ENCODE results near the gene PDE5A.

Gene PDE5A

GRCh38 chr4:119512398-119512797, 116.2 kb downstream of the PDE5A start:
- no peak for DNase-seq (ENCODE audit: low read depth)
- in situ Hi-C loops (cut with HindIII; ENCODE audit: low sequenced_read_pairs) = no loop called here
- H3K4me3 ChIP-seq (ENCODE audit: low read depth, low read length) = no peak overlapping the region
- no peak for TF ChIP-seq CTCF (IDR thresholded peaks at IDR 0.05; ENCODE audit: low read depth, low read length, missing control alignments)

DNA sequence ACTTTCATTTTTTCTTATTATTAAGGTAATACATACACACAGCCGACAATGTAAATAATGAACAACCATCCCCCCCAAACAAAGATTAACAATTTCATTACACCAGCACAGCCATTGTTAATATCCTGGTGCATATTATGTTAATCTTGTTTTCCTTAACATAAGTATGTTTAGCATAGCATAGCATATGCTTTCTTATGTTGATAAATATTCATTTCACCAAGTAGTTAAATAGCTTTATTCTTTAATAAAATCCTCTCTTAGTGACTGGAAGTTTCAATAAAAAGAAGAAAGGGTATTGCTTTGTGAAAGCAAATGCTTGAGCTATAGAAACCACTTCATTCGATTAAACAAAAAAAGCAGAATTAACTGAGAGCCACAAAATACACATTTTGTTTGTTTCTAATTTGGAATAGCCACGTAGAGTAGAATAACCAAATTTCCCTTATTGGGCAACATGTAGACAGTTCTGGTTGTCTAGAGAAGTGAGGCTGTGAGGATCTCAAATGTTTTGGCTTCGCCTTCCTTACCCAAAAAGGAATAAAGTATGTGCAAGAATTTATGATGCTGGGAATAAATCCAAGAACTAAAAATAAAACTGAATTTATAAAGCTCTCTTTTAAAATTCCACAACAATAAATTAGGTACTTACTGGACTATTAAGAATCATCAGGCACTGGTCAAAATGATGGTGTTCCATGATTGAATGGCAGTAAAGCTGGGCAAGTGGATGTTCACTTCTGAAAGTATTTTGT, 118.0 kb downstream of the PDE5A start:
- in situ Hi-C loops (cut with HindIII; ENCODE audit: low sequenced_read_pairs) = no loop called here
- no peak for TF ChIP-seq CTCF (IDR thresholded peaks at IDR 0.05; ENCODE audit: low read depth, low read length, missing control alignments)
- H3K4me3 ChIP-seq (ENCODE audit: low read depth, low read length) = no peak overlapping the region
- no peak for DNase-seq (ENCODE audit: low read depth)

DNA sequence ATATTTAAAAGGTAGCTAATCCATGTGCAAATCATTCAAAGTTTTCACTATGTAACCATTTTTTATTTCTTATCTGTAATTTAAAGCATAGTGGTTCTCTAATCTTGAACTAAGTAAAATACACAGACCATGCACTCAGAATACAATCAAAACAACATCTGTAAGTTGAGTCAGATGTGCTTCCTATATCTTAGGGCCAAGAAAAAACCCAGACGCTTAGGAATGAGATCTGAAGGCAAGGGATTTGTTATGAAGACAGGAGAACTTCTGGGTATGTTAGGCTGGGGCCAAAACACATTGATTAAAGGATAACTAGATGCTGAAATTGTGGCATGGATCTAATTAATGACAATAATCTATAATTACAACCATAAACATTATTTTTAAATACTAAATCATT, 120.3 kb downstream of the PDE5A start:
- DNase-seq (ENCODE audit: low read depth) = no peak
- no peak overlapping the region for H3K4me3 ChIP-seq (ENCODE audit: low read depth, low read length)
- in situ Hi-C loops (cut with HindIII; ENCODE audit: low sequenced_read_pairs) = no loop called here
- no peak for TF ChIP-seq CTCF (IDR thresholded peaks at IDR 0.05; ENCODE audit: low read depth, low read length, missing control alignments)

- DNase-seq (ENCODE audit: low read depth) = no peak
- no peak for TF ChIP-seq CTCF (IDR thresholded peaks at IDR 0.05; ENCODE audit: low read depth, low read length, missing control alignments)
- in situ Hi-C loops (cut with HindIII; ENCODE audit: low sequenced_read_pairs) = no loop called here
- no peak overlapping the region for H3K4me3 ChIP-seq (ENCODE audit: low read depth, low read length)
Measured at GRCh38 chr4:119506806-119507205, 121.8 kb downstream of the PDE5A start.

- no peak for TF ChIP-seq CTCF (IDR thresholded peaks at IDR 0.05; ENCODE audit: low read depth, low read length, missing control alignments)
- no peak for DNase-seq (ENCODE audit: low read depth)
- in situ Hi-C loops (cut with HindIII; ENCODE audit: low sequenced_read_pairs) = no loop called here
- H3K4me3 ChIP-seq (ENCODE audit: low read depth, low read length) = no peak overlapping the region
Measured at GRCh38 chr4:119504616-119505015, 124.0 kb downstream of the PDE5A start.

GRCh38 chr4:119501740-119502139, 126.9 kb downstream of the PDE5A start:
- no peak overlapping the region for H3K4me3 ChIP-seq (ENCODE audit: low read depth, low read length)
- TF ChIP-seq CTCF (IDR thresholded peaks at IDR 0.05; ENCODE audit: low read depth, low read length, missing control alignments) = no peak
- in situ Hi-C loops (cut with HindIII; ENCODE audit: low sequenced_read_pairs) = no loop called here
- DNase-seq (ENCODE audit: low read depth) = no peak
